Left kidney (tissue), 2 donors: Measurements from ENCODE around the gene ADAMTS3. TPM values are rescaled to one million over a fixed set of nuclear protein-coding genes. Genes with fewer than 3 reads are reported as not detected.

Source experiments
- DNase-seq: peaks from one replicate; pipeline ENCODE4 v3.0.0-alpha.2; 2013
- polyA plus RNA-seq: library from polyadenylated mRNA; unstranded; fragments of 120-200 nt; gene quantifications from one replicate; pipeline ENCODE4 v1.2.1, GENCODE V29; 2013; ENCODE audit not compliant: insufficient read length

The ADAMTS3 gene
- polyA plus RNA-seq, 1 donor, result 15.7 TPM

DNA sequence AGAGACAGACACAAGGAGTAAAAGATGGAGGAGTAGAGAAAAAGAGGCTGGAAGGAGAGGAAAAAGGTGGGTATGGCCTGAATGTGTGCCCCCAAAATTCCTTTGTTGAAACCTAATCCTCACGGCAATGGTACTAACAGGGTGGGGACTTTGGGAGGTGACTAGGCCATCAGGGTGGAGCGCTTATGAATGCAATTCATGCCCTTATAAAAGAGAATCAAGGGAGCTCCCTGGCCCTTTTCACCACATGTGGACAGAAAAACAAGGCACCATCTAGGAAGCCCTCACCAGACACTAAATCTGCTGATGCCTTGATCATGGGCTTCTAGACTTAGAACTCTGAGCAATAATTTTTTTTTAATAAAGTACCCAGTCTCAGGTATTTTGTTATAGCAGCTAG lies 282.1 kb downstream of the ADAMTS3 start:
- DNase-seq, result no peak

DNA sequence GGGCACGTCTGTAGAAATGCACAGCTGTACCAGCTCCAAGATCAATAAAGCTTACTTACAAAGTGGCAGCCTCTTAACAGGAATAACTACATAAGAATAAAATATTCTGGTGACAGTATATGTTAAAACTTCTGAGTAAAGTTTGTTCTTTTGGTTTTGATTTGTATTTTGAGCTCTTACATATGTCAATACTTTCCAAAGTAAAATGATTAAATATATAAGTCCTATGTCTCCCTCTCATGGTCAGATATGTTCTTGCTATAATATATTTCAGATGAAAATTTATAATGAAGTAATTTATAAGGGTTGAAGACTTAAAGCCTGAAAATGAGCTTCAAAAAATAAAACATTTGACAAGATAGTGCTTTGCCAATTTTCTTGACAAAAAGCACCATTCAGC lies 282.8 kb downstream of the ADAMTS3 start:
- no peak for DNase-seq

- no peak for DNase-seq
Measured at GRCh38 chr4:72283357-72283756, 285.7 kb downstream of the ADAMTS3 start.

DNA sequence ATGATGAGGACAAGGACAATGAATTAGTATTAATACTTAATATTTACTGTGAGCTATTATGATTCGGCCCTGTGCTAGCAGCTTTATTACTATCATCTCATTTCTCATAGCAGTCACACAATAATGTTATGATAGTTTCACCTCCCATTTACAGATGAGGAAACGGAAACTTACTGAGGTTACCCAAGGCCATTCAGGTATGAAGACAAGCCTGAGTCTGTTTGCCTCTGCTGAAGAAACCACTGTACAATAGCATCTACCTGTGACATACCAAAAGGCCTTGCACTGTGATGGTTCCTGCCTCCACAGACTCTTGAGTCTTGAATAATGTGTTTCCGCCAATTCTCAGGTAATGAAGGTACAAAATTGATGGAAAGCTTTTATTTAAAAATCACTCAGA lies 288.8 kb downstream of the ADAMTS3 start:
- DNase-seq, result no peak

DNA sequence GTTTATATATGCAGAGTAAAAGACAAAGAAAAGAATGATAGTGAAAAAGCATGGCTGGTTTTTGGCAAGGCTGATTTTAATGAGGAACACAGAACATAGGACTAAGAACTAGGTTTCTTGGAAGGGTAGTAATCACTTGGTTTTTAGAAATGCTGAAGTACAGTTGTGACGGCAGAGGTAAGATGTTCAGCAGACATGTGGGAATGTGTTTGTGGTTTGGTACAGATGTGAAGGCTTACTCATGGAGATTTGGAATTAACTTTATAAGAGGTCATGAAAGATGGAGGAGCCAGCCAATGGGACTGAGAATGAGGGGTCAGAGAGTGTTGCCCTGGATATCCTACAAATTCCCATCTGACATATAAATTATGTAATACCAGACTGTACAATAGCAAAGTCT lies 293.6 kb downstream of the ADAMTS3 start:
- no peak for DNase-seq

GRCh38 chr4:72274251-72274650 lies 294.8 kb downstream of the ADAMTS3 start:
- DNase-seq, result no peak

DNA sequence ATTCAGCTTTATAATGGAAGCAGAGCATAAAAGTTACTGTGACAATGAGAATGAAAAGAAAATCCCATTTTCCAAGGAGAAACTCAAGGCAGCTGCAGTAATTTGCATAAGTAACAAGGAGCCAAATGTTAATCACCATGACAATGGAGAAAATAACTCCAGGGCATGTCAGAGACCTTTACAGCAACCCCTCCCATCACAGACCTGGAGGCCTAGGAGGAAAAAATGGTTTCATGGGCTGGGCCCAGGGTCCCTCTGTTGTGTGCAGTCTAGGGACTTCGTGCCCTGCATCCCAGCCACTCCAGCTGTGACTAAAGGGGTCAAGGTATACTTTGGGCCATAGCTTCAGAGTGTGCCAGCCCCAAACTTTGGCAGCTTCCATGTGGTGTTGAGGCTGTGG lies 313.8 kb downstream of the ADAMTS3 start:
- no peak for DNase-seq

DNA sequence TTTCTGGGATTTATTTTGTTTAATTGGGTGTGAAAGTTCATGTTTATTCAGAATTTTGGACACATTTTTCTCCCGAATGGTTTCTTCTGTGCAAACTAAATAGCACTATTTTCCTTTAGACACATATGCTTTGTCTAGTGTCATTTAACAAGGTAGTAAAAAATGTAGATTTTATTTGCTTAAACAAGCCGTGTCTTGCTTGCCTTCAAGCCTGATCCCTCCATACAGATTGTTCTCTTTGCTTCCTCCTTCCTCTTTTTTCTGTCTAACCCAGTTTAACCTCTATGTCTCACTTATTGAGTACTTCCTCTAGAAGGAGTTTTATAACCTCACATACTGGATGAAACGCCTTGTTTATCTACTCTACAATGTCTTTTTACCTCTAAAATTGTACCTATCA lies 325.4 kb downstream of the ADAMTS3 start:
- no peak for DNase-seq

DNA sequence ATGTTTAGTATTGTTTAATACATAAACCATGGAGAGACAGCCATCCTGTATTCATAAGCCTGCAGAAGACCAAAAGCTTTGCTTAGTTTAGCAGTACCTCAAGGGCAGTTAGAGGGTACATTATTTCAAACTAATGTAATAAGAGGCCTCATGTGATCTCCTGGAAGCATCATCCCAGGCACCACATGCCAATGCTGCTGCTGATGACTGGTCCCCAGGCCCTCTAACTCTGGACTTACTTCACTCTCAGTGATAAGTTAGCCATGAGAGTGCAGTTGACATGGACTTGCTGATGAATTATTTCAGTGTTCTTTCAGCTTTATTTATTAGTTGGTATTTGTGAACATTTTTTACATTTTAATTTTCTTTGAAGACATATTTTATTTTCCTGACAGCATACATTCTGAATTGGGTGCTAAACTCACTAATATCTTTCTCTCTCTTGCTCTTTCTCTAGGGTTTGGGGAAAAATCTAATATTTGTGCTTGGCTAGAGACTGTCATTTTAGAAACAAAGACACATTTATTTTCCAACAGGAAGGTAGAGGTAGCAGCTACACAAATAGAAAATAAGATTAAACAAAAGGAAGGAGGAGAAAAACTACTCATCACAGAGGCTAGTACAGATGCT lies 329.4 kb downstream of the ADAMTS3 start:
- DNase-seq, result no peak
